HG03558 (cell line): Measurements from ENCODE around the gene PRRT1.

ENCODE experiments used
- ATAC-seq: cut with Tn5 transposase; IDR thresholded peaks from one replicate; pipeline ENCODE4 v1.9.1; 2021; ENCODE audit warnings: moderate number of reproducible peaks; ENCODE audit not compliant: unreplicated experiment; ENCODE audit errors: extremely low read depth

The PRRT1 gene

DNA sequence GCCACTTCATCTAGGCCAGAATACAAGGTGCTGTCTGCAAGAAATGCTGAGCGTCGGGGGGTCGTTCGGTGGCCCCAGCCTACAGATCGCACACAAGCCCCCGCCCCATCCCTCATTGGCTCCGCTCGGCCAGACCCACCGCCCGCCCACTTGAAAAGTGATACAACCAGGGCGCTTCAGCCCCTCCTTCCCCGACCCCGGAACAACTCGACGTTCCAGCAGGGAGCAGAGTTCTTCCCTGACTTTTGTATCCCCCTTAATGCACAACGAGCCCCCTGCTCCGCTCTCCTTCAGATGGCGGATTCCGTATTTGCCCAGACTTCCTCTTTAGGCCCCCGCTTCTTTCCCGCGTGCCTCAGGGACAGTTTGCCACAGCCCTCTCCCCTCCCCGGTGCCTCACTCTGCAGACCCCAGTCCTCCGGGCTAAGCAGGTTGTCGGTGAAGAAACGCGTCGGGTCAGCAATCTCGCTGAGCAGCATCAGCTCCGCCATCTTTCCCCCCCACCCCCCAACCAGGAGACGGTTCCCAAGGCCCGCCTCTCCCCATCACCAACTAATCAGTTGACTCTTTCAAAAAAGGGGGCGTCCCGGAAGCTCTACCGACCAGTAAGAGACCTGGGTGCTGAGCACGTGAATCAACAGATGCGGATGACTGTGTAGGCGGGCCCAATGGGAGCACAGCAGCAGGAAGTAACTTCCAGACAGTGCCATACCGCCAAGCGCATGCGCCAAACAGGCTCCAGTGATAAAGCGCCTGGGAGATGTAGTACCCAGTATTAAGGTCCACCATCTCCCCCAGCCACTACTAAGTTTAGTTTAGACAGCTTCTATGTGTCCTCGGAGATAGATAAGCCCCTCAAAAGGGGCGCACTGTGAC lies 23.8 kb downstream of the PRRT1 start, which contains the start of gene ATF6B:
ATF6B (minus strand) TSS at position 530 of the 876 bp plus-strand sequence; CDS start at position 491, 39 bp downstream.
- peak; percentile 70 for ATAC-seq

DNA sequence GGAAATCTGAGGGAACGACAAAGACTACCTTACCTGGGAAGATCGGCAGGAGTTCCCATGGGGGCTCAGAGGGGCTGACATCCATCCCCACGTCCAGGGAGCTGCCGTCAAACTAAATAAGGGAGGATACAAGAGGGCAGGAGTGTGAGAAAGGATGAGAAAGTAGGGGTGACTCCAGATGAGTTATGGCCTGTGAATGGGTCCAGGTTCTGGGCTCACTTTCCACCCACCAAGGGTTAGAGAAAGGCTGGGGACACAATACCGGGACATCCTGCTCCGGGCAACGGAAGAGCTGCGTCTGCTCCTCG lies 24.4 kb downstream of the PRRT1 start:
- no peak for ATAC-seq

DNA sequence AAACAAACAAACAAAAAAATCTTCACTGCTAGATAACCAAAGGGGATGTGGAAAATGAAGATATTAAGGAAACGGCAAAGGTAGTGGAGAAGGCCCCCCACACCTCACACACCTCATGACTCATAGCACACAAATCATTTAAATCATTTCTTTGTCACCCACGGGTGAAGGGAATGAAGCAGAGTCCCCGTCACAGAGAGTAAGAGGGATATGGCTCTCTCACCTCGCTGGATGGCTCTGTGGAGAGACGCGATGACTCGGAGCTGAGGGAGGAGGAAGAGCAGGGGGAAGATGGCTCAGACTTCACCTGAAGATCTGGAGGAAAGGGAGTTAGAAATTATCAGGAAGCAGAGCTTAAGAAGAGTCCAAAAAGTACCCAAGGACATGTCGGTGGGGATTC lies 24.9 kb downstream of the PRRT1 start:
- no peak for ATAC-seq

DNA sequence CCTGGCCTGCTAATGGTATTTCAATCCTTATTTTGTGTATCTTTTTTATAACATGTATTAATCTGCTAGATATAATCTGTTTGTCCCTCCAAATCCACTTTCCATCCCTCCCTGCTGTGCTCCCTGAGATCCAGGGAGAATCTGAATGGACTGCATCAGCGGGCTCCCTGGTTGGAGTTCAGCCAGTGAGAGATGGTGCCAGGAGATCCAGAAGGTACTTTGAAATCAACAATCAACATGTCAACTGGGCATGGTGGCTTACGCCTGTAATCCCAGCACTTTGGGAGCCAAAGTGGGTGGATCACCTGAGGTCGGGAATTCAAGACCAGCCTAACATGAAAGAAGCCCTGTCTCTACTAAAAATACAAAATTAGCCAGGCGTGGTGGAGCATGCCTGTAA lies 28.1 kb downstream of the PRRT1 start:
- no peak for ATAC-seq

DNA sequence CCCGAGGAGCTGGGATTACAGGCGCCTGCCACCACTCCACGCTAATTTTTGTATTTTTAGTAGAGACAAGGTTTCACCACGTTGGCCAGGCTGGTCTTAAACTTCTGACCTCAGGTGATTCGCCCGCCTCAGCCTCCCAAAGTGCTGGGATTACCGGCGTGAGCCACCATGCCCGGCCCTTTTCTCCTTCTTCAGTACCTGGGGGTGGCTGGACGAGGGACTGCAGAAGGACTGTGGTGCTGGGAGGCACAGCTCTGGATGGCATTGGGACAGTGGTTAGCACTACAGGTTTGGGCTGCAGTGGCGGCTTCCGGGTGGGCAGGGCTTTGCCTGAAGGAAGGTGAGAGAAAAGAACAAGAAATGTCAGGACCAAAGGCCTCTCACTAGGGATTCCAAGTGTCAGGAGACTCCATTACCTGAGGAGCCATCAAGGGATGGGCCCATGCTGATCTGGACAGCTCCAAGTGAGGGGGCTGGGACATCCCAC lies 31.1 kb downstream of the PRRT1 start:
- no peak for ATAC-seq

DNA sequence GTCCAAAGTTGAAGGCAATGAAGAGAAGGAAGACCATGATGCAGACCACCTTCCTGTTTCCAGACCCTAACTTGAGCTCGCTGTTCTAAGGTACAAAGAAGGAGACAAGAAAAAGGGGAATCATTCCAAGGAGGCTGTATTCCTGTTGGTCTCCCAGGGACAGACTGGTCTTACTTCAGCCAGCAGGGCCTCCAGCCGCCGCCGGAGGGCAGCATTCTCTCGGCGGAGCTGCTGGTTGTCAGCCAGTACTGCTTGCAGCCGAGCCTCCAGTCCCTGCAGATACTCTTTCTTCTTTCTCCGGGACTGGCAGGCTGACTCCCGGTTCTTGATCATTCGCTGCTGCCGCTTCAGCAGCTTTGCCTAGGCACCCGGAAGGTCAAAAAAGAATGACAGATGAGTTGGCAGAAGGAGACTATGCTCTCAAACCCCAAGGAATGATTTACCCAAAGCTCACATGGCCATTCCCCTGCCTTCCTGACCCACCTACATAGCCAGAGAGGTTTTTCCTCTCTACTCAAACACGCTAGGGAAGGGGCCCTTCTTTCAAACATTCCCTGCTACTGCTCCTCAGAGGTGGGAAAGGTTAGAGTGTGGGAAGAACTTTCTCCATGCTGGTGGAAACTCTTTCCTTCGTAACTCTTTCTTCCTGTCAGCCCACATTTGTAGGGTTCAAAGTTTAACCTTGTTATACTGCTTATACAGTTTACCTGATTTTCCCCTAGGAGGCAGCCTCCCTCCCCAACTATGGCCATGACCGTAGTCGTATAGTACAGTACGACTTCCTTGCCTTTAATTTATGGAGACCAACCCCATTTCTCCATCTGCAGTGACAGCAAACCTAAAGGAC lies 32.7 kb downstream of the PRRT1 start:
- ATAC-seq = no peak

DNA sequence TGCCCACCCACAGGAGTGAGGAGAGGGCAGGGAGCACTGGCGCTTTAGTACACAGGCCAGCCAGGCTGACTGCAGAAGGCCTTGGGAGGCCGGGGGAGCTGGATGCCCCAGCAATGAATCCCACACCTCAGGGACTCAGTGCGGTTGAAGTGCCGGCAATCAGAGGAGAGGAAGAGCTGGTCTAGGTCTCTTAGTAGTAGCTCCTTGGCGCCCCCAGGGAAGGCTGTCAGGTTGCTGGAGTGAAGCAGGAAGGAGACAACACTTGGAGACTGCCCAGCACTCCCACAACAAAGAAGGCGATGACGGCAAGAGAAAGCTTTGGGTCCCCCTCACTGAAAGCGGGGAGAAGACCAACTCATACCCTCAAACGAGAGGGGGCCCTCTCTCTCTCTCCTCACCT lies 34.3 kb downstream of the PRRT1 start:
- no peak for ATAC-seq

DNA sequence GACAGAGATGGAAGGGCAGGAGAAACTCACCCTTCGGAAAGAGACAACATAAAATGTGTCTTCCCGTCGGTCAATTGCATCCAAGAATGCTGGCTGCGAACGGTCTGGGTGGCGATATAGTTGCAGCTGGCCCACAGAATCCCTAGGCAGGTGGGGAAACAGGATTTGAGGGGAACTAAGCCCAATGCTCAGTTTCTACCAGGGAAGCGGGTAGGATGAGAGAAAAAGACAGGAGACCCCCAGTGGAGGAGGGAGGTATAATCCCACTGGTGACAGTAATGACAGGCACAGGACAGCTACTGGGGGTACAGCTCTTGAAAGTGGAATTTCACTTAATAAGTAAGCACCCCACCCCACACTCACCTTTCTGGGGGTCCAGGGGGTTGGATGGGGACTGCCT lies 35.1 kb downstream of the PRRT1 start:
- ATAC-seq = no peak

DNA sequence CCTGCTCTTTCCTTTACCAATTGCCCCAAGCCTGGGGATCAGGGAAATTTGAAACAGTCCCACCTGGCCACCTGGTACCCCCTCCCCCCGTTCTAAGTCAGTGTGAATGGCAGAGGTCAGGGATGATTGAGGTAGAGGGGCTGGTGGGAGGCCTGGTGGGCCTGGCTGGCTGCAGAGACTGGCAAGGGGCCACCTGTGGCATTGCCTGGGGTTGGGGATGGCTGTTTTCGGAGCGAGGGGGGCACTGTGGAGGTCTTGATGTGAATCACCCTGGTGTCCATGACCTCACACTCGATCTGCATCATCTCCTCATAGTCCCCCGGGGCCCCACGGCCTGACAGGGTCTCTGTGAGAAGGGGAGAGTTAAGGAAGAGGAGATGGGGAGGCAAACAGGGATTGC lies 36.1 kb downstream of the PRRT1 start:
- ATAC-seq = no peak

DNA sequence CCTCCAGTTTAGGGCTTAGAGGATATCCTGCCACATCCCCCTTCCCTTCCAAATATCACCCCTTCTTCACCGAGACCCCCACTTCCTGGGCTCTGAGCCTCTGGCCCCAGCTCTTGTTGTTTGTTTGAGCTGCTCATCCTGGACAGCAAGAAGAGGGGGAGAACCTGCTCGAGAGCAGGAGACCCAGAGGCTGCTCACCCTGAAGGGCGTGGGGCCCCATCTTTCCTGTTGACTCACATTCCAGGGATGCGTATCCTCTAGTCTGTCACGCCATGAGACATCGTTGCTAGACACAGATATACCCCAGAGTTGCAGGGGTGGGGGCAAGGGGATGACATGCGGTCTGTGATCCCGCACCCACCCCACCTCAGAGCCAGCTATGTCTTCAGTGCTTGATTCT lies 36.9 kb downstream of the PRRT1 start:
- no peak for ATAC-seq

DNA sequence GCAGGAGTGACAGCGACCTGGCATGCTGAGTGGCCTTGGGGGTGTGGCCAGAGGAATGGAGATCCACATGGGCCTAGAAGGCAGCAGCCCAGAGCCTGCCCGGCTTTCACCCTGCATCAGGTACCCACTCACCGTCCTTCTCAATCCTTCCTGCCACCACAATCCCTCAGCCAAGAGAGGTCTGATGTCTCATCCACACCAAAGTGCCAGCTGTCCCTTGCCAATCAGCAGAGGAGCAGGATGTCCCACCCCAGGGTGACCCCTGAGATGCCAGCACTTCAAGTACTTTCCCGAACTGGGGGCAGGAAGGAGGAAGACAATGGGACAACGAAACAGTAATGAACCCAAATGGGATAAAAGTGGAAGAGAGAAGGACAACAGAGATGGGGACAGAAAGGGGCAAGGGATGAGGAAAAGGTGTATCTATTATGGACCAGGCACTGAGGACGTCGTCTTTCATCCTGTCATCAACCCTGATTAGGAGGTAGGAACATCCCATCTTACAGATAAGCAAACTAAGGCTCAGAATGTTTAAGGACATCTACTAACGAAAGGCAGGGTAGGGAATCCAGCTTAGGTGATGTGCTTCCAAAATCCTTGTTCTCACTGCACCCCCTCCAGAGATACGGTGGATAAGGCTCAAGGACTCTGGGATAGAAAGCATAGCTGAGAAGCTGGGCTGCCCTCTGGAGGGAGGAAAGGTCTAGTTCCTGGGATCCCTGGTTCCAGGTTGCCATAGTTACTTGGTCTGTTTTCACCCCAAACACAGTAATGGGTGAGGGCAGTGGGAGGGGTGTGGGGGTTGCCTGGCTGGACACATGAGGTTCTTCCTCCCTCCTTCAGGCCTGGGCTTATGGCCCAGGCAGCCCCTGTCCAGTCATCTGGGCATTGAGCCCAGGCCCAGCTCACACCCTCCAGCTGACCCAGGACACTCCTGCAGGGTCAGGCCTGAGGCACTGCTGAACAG lies 38.1 kb downstream of the PRRT1 start:
- ATAC-seq = no peak

DNA sequence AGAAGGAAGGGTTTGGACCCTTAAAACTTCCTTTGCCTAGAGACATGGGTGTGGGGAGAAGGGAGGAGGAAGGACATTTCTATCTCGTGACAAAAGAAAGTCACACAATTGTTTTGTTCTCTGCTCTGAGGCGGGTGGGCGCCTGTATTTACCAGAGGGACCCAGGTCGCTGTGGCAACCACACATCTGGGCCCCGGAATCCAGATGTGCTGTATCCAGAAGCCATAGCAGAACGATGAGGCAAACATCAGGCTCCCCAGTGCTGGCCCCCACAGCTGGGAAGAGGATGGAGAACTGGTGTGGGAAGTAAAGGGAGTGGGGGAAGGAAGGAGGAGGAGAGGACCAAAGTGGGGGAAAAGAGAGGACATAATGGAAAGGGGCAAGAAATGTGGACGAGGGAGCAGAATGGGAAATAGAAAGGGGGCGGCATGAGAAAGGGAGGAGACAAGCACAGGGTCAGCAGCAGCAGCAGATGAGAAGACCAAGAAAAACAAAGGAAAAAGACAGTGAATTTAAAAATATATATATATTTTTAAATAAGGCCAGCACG lies 39.2 kb downstream of the PRRT1 start:
- ATAC-seq = no peak

DNA sequence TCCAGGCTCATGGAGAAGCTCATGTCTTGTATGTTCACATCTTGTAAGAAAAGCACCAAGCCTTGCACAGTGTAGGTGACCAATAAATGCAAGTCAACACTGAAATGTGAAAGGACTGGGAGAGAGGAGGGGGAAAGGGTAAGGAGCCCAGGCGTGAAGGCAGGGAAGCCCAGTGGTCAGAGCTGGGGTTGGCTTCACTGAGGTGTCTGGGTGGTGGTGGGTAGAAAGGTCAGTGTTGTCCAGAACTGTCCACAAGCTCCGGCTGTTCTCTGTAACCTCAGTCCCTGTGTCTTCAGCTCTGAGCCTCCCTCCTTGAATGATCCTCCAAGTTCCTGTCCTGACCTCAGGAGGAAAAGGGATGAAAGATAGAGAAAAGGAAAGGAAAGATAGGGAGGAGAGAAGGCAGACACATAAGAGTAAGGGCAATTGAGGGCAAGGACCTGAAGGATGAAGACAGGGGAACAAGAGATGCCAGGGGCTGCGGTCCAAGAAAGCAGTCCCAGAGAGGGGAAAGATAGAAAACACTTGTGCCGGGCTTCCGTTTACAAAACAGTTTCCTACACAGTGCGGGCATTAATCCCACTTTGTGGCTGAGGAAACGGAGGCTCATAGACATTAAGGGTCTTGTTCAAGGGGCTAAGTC lies 40.2 kb downstream of the PRRT1 start:
- no peak for ATAC-seq

DNA sequence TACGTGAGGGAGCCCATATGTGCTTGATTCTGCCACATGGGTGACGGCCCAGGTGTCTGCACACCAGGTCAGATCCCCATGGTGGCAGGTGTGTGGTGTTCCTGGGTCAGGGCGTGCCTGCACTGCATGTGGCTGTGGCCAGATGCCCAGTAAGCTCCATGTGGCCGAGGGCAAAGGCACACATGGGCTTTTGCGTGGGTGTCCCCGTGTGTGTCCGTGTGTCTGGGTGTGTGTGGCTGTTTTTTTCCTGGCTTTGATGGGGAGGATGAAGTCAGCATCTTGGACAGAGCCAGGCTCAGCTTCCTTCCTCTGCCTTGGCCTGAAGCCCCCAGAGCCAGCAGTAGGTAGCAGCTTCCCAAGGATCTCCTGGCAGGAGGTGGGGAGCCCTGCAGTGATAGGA lies 41.1 kb downstream of the PRRT1 start:
- no peak for ATAC-seq

DNA sequence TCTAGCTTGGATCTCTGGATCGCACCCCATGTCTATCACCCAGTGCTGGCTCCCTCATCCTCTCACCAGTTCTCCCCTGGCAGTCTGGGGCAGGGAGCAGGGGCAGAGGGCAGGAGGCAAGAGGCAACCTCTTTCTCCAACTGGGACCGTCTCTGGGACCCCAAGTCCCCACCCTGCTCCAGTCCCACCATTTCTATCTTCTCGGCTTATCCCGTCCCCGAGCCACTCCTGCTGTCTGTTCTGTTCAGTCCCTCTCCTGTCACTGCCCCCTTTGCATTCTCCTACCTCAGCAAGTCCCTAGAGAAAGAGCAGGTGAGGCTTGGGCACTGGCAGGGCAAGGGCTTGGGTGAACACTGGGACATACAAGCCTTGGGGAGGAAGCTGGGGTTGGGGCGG lies 42.0 kb downstream of the PRRT1 start:
- ATAC-seq = no peak

DNA sequence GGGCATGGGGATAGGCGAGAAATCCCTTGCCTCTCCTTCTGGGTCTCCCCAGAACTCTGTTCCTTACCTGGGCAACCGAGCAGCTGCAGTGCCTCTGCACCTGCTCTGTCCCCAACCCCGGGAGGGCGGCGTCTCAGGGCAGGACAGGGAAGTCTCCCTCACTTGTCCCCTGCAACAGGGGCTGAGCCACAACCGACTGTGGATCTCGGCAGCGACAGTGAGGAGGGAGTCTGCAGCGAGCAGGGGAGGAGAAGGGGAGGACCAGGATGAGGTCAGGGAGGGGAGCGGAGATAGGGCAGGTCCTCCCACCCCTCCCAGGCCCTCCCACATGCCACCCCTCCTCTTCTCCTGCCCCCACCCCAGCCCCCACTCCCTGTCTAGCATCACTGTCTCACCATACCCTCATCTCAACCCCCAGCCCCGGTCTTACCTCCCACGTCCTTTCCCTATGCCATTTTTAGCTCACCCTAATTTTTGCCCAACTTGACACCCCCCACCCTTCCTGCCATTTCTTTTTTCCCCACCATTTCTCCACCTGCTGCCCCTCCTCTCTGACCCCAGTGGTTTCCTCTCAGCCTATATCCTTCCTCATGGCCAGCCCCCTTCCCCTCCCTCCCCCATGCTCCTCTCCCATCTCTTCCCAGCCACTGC lies 42.5 kb downstream of the PRRT1 start, which contains the start of gene TNXB:
TNXB (minus strand) TSS at position 225 of the 651 bp plus-strand sequence. CDS start 11,140 bp downstream, outside the sequence.
- no peak for ATAC-seq

DNA sequence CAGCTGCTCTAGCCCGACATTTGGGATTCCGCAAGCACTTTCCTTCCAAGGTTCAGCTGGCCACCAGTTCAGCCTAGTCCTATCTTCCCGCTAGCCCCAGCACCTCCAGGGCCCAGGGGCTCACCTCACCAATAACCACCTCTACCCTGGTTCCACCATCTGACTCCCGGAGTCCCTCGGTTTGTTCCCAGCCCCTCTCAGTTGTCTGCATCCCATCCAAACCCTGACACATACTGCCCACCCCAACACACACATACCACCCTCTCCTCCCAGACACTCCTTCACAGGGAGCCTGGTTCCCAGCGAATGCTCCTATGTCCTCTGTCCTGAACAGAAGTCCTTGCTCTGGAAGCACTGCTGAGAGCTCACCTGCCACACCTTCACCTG lies 43.0 kb downstream of the PRRT1 start:
- no peak for ATAC-seq

DNA sequence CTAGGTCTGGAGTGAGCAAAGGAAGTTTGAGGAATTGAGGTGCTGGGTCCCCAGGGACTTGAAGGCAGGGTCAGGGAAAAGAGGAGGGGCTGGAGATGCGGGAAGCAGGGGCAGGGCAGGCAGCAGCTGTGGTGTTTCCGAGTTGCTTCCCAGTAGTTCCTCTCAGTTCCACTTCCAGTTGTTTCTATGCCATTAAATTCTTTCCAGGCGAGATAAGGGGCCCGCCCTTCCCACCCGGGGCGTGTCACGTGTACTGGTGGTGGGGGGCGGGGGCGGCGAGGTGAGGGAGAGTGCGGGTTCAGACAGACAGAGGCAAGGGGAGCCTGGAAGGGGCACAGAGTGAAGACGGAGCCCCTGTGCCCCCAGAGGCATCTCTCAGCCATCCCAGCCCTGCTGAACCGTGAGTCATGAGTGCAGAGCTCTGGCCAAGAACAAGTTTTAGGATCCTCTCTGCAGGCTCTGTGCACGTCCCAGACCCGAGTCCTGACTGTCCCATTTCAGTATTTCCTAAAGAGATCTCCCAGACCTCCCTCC lies 43.6 kb downstream of the PRRT1 start:
- no peak for ATAC-seq

DNA sequence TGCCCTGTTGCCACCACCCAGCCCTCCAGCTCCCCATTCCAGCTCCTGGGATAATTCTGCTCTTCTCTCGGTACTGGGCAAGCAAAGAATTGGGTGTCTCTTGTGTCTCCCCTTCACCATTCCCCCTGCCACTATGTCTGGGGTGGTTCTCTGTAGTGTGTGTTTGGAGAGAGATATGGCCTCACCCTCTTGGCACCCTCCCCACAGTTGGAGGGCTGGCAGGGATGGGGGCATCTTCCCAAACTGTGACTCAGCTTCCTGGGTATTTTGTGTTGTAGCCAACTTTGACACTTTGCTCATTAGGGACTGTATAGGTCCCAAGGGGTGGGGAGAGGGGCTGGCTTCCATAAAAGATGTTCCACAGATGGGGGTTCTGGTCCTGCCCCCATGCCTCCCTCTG lies 44.3 kb downstream of the PRRT1 start:
- no peak for ATAC-seq
